ENCODE data around the gene KCNK1.

Gene KCNK1

DNA sequence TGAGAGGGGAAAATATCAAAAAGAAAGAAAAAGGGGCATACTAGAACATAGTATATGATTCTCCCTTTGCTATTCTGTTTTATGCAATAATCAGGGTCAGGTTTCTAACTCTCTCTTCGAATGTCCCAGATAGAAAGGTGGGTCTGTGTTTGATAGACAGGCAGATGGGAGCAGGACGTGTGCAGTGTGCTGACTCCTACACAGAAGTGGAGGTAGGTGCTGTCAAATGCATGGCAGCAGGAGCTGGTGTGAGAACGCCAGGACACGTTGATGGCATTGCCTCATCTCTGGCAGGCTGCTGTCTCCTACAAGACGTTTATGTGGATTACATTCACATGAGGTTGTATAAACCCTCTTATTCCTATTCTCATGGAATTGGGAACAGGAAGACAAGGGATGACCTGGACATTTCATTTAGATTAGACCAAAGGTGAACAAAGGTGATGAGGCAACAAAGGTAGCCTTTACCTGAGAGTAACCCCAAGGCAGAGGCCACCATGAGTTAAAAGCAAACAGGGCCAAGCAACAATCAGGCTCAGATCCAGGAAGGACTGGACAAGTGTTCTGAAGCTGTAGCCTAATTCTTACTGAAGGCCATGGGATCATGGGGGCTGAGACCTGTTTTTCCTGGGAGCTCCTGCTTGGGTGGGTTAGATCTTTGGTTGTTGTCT, 37.8 kb downstream of the KCNK1 start:
- Histone ChIP-seq H3K27me3 (replicated peaks; ENCODE audit: control insufficient read depth, insufficient read depth, low read length, poor library complexity, severe bottlenecking) (no peaks in the 10 kb centered on the region), H3K27ac (ENCODE audit: insufficient read depth, low read length, poor library complexity, severe bottlenecking) (no peak overlapping the region), H3K36me3 (ENCODE audit: control insufficient read depth, insufficient read depth, low read length) (no peaks in the 10 kb centered on the region), H3K4me3 (ENCODE audit: insufficient read depth, low read depth, low read length, poor library complexity, severe bottlenecking) (no peak overlapping the region), H3K9me3 (ENCODE audit: control insufficient read depth, low read length) (no peaks in the 10 kb centered on the region), H3K4me1 (ENCODE audit: control insufficient read depth, insufficient read depth, low read length, poor library complexity, severe bottlenecking) (no peaks in the 10 kb centered on the region)
- no peak for DNase-seq

DNA sequence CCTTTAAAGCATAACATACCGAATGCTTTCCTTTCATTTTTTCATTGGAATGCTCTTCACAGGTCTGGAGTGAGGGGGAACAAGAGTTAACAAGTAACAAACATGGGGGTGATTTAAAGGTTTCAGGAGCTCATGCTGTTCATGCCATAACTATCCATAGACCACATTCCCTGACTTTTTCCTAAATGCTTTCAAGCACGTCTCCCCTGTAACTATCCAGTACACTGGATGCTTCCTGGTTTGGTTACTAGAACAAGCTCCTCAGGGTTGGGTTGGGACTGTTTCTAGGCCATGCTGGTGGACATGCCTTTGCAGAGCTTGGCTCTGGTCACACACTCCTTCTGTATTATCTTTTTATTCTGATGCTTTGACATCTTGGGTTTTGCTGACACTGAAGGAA, 38.6 kb downstream of the KCNK1 start:
- Histone ChIP-seq H3K9me3 (ENCODE audit: control insufficient read depth, low read length) (no peaks in the 10 kb centered on the region), H3K27ac (ENCODE audit: insufficient read depth, low read length, poor library complexity, severe bottlenecking) (no peak overlapping the region), H3K27me3 (replicated peaks; ENCODE audit: control insufficient read depth, insufficient read depth, low read length, poor library complexity, severe bottlenecking) (no peaks in the 10 kb centered on the region), H3K36me3 (ENCODE audit: control insufficient read depth, insufficient read depth, low read length) (no peaks in the 10 kb centered on the region), H3K4me1 (ENCODE audit: control insufficient read depth, insufficient read depth, low read length, poor library complexity, severe bottlenecking) (no peaks in the 10 kb centered on the region), H3K4me3 (ENCODE audit: insufficient read depth, low read depth, low read length, poor library complexity, severe bottlenecking) (no peak overlapping the region)
- DNase-seq = no peak

DNA sequence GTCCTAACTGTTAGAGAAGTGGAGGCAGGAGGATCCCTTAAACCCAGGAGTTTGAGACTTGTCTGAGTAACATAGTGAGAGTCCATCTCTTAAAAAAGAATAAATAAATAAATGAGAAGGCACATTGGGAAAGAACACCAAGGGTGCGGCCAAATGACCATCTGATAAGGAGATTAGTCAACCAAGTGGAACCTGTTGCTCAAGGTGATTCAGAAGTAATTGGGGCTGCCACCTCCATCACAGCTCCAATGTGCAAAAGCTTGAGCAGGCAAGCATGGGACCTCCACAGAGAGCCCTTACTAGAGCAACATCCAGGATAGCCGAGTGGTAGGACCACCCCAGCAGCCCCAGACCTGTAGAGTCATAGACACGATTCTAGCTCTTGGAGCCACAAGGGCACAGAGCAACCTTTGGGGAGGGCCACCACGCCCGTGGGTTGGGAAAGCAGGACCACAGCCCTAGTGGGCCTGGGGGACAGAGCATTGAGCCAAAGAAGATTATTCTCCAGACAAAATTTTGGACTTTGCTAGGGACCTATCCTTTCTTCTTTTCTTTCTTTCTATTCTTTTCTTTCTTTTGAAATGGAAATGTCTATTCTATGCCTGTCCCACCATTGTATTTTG, 40.9 kb downstream of the KCNK1 start:
- no peak overlapping the region for H3K27ac ChIP-seq (ENCODE audit: insufficient read depth, low read length, poor library complexity, severe bottlenecking)
- DNase-seq = no peak
- no peaks in the 10 kb centered on the region for H3K27me3 ChIP-seq (replicated peaks; ENCODE audit: control insufficient read depth, insufficient read depth, low read length, poor library complexity, severe bottlenecking)
- H3K4me3 ChIP-seq (ENCODE audit: insufficient read depth, low read depth, low read length, poor library complexity, severe bottlenecking) = no peak overlapping the region
- no peaks in the 10 kb centered on the region for H3K36me3 ChIP-seq (ENCODE audit: control insufficient read depth, insufficient read depth, low read length)
- no peaks in the 10 kb centered on the region for H3K9me3 ChIP-seq (ENCODE audit: control insufficient read depth, low read length)
- H3K4me1 ChIP-seq (ENCODE audit: control insufficient read depth, insufficient read depth, low read length, poor library complexity, severe bottlenecking) = no peaks in the 10 kb centered on the region

DNA sequence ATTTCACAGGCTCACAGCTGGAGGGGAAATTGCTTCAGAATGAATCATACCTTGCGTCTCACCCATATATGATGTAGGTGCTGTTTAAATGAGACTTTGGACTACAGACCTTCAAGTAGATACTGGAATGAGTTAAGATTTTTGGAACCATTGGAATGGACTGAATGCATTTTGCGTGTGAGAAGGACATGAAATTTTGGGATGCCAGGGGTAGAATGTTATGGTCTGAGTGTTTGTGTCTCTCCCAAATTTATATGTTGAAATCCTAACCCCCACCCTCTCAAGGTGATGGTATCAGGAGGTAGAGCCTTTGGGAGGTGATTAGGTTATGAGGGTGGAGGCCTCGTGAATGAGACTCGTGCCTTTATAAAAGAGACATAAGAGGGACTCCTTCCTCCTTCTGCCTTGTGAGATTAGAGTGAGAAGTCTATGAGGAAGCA, 41.4 kb downstream of the KCNK1 start:
- H3K27me3 ChIP-seq (replicated peaks; ENCODE audit: control insufficient read depth, insufficient read depth, low read length, poor library complexity, severe bottlenecking) = no peaks in the 10 kb centered on the region
- no peak overlapping the region for H3K4me3 ChIP-seq (ENCODE audit: insufficient read depth, low read depth, low read length, poor library complexity, severe bottlenecking)
- H3K4me1 ChIP-seq (ENCODE audit: control insufficient read depth, insufficient read depth, low read length, poor library complexity, severe bottlenecking) = no peaks in the 10 kb centered on the region
- DNase-seq = no peak
- H3K36me3 ChIP-seq (ENCODE audit: control insufficient read depth, insufficient read depth, low read length) = no peaks in the 10 kb centered on the region
- no peak overlapping the region for H3K27ac ChIP-seq (ENCODE audit: insufficient read depth, low read length, poor library complexity, severe bottlenecking)
- no peaks in the 10 kb centered on the region for H3K9me3 ChIP-seq (ENCODE audit: control insufficient read depth, low read length)

DNA sequence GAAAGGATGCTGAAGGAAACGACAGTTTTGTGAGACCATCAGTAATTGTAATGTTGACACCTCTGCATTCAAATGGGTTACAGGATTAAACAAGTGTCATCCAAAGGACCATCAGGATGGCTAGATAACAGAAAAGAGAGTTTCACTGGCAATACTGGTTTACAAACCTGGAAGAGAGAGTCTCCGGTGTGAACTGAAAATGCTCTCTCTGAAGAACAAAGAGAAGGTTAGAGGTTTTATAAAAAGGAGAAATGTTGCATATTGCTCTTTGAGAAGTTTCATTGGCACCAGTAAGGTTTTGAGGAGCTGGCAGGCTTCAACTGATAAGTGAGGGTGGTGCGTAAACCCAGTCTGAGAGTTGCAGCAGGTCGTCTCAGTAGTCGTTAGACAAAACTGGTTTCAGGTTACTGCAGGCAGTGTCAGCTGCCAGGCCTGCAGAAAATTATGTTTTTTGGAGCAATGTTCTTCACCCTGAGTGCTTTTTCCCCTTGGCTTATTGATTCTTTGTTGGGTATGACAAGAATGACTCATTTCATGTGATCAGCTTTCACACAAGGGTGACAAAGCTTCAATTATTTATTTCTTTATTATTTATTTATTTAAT, 42.2 kb downstream of the KCNK1 start:
- no peak overlapping the region for H3K27ac ChIP-seq (ENCODE audit: insufficient read depth, low read length, poor library complexity, severe bottlenecking)

DNA sequence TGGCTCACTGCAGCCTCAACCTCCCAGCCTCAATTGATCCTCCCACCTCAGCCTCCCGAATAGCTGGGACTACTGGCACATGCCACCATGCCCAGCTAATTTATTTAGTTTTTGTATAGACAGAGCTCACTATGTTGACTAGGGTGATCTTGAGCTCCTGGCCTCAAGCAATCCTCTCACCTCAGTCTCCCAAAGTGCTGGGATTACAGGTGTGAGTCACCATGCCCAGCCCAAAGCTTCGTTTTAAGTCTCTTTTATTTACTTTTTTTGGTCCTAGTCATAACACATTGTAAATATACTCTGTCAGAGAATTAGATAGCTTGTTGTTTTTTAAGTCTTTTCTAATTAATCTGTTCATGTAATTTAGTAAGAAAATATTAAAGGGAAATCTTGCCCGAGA, 42.8 kb downstream of the KCNK1 start:
- Histone ChIP-seq H3K4me1 (ENCODE audit: control insufficient read depth, insufficient read depth, low read length, poor library complexity, severe bottlenecking) (no peaks in the 10 kb centered on the region), H3K27me3 (replicated peaks; ENCODE audit: control insufficient read depth, insufficient read depth, low read length, poor library complexity, severe bottlenecking) (no peaks in the 10 kb centered on the region), H3K4me3 (ENCODE audit: insufficient read depth, low read depth, low read length, poor library complexity, severe bottlenecking) (no peak overlapping the region), H3K9me3 (ENCODE audit: control insufficient read depth, low read length) (no peaks in the 10 kb centered on the region), H3K36me3 (ENCODE audit: control insufficient read depth, insufficient read depth, low read length) (no peaks in the 10 kb centered on the region), H3K27ac (ENCODE audit: insufficient read depth, low read length, poor library complexity, severe bottlenecking) (no peak overlapping the region)
- DNase-seq = no peak

More for the DNA sequence above, 42.2 kb downstream of the KCNK1 start:
- H3K4me1 ChIP-seq (ENCODE audit: control insufficient read depth, insufficient read depth, low read length, poor library complexity, severe bottlenecking) = no peaks in the 10 kb centered on the region
- no peak for DNase-seq
- no peaks in the 10 kb centered on the region for H3K9me3 ChIP-seq (ENCODE audit: control insufficient read depth, low read length)
- H3K27me3 ChIP-seq (replicated peaks; ENCODE audit: control insufficient read depth, insufficient read depth, low read length, poor library complexity, severe bottlenecking) = no peaks in the 10 kb centered on the region
- H3K36me3 ChIP-seq (ENCODE audit: control insufficient read depth, insufficient read depth, low read length) = no peaks in the 10 kb centered on the region
- no peak overlapping the region for H3K4me3 ChIP-seq (ENCODE audit: insufficient read depth, low read depth, low read length, poor library complexity, severe bottlenecking)

DNA sequence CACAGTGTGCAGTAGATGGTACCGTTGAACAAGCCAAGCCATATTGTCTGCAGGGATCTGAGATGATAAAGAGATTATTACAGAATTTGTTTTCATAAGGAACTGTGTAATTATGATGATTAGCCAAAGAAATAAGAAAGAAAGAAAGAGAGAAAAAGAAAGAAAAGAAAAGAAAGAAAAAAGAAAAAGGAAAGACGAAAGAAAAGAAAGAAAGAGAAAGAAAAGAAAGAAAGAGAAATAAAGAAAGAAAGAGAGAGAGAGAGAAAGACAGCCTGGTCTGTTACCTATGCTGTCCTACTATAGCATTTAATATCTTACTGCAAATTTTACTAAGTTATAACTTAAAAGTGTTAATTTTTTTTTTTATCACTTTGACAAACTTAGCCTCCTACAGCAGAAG, 43.6 kb downstream of the KCNK1 start:
- Histone ChIP-seq H3K36me3 (ENCODE audit: control insufficient read depth, insufficient read depth, low read length) (no peaks in the 10 kb centered on the region), H3K27me3 (replicated peaks; ENCODE audit: control insufficient read depth, insufficient read depth, low read length, poor library complexity, severe bottlenecking) (no peaks in the 10 kb centered on the region)
- no peak for DNase-seq

DNA sequence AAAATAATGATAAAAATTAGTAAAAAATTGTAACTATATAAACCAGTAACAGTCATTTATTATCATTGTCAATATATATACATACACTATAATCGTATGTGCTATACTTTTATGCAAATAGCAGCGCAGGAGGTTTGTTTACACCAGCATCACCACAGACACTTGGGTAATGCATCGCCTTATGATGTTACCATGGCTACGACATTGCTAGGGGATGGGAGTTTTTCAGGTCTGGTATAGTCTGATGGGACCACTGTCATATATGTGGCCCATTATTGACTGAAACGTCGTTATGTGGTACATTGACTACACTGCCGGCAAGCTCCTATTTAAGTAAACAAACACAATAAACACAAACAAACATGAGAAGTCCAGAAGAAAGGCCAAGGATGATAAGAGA, 45.6 kb downstream of the KCNK1 start:
- no peak for DNase-seq
- Histone ChIP-seq H3K27ac (ENCODE audit: insufficient read depth, low read length, poor library complexity, severe bottlenecking) (no peak overlapping the region), H3K27me3 (replicated peaks; ENCODE audit: control insufficient read depth, insufficient read depth, low read length, poor library complexity, severe bottlenecking) (no peaks in the 10 kb centered on the region), H3K4me1 (ENCODE audit: control insufficient read depth, insufficient read depth, low read length, poor library complexity, severe bottlenecking) (no peaks in the 10 kb centered on the region), H3K9me3 (ENCODE audit: control insufficient read depth, low read length) (no peaks in the 10 kb centered on the region), H3K4me3 (ENCODE audit: insufficient read depth, low read depth, low read length, poor library complexity, severe bottlenecking) (no peak overlapping the region), H3K36me3 (ENCODE audit: control insufficient read depth, insufficient read depth, low read length) (no peaks in the 10 kb centered on the region)

More for the DNA sequence above, 43.6 kb downstream of the KCNK1 start:
- H3K4me1 ChIP-seq (ENCODE audit: control insufficient read depth, insufficient read depth, low read length, poor library complexity, severe bottlenecking) = no peaks in the 10 kb centered on the region
- H3K27ac ChIP-seq (ENCODE audit: insufficient read depth, low read length, poor library complexity, severe bottlenecking) = no peak overlapping the region
- no peaks in the 10 kb centered on the region for H3K9me3 ChIP-seq (ENCODE audit: control insufficient read depth, low read length)
- no peak overlapping the region for H3K4me3 ChIP-seq (ENCODE audit: insufficient read depth, low read depth, low read length, poor library complexity, severe bottlenecking)

DNA sequence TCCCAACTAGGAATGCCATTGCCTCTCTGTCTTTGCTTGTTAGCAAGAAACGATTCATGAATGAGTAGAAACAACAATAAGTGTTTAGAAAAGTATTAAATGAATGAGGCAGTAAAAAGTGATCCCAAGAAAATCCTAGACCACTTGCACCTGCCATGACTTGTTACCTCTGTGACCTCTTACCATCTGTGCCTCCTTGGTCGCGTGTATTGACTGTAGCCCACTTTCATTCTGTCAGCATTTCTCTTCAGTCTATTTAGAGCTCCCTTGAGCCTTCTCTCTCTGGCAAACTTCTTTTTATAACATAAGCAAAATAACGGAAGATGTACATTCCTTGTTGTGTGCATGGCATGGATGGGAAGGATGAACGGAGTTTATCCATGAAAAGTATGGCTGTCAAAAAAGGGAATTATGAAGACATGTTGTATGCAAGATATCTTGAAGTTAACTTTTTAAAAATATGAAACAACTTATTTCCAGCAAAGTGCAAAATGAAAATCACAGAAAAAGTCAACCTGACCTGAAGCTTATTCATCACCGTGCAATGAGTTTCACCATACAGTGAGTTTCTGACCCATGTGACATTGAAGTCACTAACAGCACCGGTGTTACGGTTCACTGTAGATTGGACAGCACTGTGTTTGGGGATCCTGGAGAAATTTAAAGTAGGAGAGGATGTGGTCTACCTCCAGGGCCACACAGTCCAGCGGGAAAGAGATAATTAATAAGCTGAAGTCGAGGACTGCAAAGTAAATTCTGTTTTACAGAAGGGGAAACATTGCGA, 47.7 kb downstream of the KCNK1 start:
- DNase-seq = no peak
- H3K4me3 ChIP-seq (ENCODE audit: insufficient read depth, low read depth, low read length, poor library complexity, severe bottlenecking) = no peak overlapping the region
- no peaks in the 10 kb centered on the region for H3K9me3 ChIP-seq (ENCODE audit: control insufficient read depth, low read length)
- H3K27me3 ChIP-seq (replicated peaks; ENCODE audit: control insufficient read depth, insufficient read depth, low read length, poor library complexity, severe bottlenecking) = no peaks in the 10 kb centered on the region
- no peak overlapping the region for H3K27ac ChIP-seq (ENCODE audit: insufficient read depth, low read length, poor library complexity, severe bottlenecking)
- no peaks in the 10 kb centered on the region for H3K36me3 ChIP-seq (ENCODE audit: control insufficient read depth, insufficient read depth, low read length)
- no peaks in the 10 kb centered on the region for H3K4me1 ChIP-seq (ENCODE audit: control insufficient read depth, insufficient read depth, low read length, poor library complexity, severe bottlenecking)
